HG03103 (cell line): Measurements from ENCODE around the gene ASPM.
"Not testable (repeated sequence)": the region's sequence is repeated elsewhere in the genome, so short reads cannot be mapped to it uniquely, and the experiment has no call there.

Source experiments
- ATAC-seq: cut with Tn5 transposase; IDR thresholded peaks from one replicate; pipeline ENCODE4 v1.9.1; 2021; ENCODE audit warnings: low read depth; ENCODE audit not compliant: unreplicated experiment

The ASPM gene

DNA sequence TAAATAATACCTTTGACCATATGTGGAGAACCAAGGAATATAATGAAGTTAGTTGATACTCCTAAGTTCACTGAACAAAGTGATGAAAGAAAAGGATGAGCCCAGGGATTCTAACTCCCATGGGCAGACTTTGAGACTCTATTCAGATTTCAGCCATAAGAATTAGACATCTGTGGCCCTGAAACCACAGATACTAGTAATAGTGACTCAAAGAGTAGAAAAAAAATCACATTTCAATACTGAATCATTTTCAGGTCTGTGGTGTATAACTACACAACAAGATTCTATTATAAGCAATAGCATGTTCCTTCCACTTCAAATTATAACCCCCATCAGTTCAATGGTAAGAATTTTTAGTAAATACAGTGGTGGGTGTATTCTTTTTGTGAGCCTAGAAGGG is 63.0 kb downstream of the ASPM start:
- no peak for ATAC-seq

- no peak for ATAC-seq
Measured at GRCh38 chr1:197081117-197081753, 65.2 kb downstream of the ASPM start.

DNA sequence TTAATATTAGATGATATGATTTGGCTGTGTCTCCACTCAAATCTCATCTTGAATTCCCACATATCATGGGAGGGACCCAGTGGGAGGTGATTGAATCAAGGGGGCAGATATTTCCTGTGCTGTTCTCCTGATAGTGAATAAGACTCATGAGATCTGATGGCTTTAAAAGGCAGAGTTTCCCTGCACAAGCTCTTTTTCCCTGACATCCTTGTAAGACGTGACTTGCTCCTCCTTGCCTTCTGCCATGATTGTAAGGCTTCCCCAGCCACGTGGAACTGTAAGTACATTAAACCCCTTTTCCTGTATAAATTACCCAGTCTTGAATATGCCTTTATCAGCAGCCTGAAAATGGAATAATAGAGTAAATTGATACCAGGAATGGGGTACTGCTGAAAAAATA is 66.1 kb downstream of the ASPM start:
- ATAC-seq = no peak

- ATAC-seq = no peak
Measured at GRCh38 chr1:197076585-197076984, 69.9 kb downstream of the ASPM start.

- ATAC-seq = no peak
Measured at GRCh38 chr1:197073978-197074377, 72.5 kb downstream of the ASPM start.

GRCh38 chr1:197067457-197067818 is 79.0 kb downstream of the ASPM start:
- no peak for ATAC-seq

GRCh38 chr1:197066719-197067456 is 79.6 kb downstream of the ASPM start, which contains the start of gene F13B:
Gene F13B, minus strand, starts transcription at chr1:197067260. Its CDS starts 37 bp downstream, at chr1:197067223.
- ATAC-seq = no peak

GRCh38 chr1:197066277-197066676 is 80.2 kb downstream of the ASPM start:
- no peak for ATAC-seq

GRCh38 chr1:197065559-197065958 is 80.9 kb downstream of the ASPM start:
- ATAC-seq = no peak

DNA sequence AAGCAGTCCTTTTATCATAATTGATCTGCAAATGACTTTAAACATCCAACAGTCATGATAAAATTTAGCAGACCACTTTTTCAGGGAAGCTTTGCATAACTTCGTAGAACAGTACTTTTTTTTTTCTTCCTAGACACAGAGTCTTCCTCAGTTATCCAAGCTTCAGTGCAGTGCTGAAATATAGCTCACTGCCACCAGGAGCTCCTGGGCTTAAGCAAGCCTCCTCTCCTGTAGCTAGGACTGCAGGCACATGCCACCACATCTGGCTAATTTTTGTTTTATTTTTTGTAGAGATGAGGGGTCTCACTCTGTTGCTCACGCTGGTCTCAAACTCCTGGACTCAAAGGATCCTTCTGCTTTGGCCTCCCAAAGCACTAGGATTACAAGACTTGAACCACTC is 83.3 kb downstream of the ASPM start:
- no peak for ATAC-seq

- peak; percentile 96 for ATAC-seq
Measured at GRCh38 chr1:197062692-197063091, 83.8 kb downstream of the ASPM start.

DNA sequence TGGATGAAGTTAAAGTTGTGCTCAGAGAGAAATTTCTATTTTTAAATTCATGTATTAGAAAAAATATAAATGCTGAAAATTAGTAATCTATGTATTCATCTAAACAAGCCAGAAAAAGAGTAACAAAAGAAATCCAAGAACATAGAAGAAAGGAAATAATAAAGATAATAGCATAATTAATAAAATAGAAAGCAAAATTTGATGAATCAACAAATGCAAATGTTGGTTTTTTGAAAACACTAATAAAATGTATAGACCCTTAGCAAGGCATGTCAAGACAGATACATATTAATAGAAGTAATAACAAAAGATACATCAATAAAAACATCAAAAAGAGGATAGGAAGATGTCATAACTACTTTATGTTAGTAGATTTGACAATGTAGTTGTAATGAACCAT is 97.4 kb downstream of the ASPM start:
- ATAC-seq = no peak

- ATAC-seq = no peak
Measured at GRCh38 chr1:197042676-197043341, 103.7 kb downstream of the ASPM start.

GRCh38 chr1:197041486-197042353 is 104.7 kb downstream of the ASPM start:
- ATAC-seq = peak; percentile 55

GRCh38 chr1:197036861-197037260 is 109.6 kb downstream of the ASPM start:
- no peak for ATAC-seq

DNA sequence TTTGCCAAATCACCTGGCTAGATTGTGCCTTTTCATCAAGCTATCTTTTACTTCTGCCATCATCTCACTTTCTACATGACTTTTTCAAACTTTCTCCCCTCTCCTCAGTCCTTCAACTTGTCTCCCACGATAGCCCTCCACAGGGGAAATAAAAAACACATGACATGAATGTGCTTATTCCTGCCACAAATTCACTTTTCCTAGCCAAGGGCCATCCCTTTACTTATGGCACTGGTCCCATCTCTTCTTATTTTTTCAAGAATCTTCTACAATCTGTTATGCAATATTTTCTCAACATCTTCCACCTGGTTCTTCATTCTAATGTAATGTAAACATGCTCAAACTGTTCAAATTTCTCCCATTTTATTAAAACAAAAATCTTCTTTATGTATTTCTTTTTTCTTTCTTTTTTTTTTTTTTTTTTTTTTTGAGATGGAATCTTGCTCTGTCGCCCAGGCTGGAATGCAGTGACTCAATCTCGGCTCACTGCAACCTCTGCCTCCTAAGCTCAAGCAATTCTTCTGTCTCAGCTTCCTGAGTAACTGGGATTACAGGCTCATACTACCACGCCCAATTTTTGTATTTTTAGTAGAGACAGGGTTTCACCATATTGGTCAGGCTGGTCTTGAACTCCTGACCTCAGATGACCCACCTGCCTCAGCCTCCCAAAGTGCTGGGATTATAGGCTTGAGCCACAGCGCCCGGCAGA is 111.7 kb downstream of the ASPM start:
- not testable (repeated sequence) for ATAC-seq
